ENCODE results near the gene RNF166.

RNF166 gene

GRCh38 chr16:88691129-88691813 lies 14.9 kb downstream of the RNF166 start:
- no peak for DNase-seq

- no peak for DNase-seq
Measured at GRCh38 chr16:88690341-88691128, 15.7 kb downstream of the RNF166 start.

DNA sequence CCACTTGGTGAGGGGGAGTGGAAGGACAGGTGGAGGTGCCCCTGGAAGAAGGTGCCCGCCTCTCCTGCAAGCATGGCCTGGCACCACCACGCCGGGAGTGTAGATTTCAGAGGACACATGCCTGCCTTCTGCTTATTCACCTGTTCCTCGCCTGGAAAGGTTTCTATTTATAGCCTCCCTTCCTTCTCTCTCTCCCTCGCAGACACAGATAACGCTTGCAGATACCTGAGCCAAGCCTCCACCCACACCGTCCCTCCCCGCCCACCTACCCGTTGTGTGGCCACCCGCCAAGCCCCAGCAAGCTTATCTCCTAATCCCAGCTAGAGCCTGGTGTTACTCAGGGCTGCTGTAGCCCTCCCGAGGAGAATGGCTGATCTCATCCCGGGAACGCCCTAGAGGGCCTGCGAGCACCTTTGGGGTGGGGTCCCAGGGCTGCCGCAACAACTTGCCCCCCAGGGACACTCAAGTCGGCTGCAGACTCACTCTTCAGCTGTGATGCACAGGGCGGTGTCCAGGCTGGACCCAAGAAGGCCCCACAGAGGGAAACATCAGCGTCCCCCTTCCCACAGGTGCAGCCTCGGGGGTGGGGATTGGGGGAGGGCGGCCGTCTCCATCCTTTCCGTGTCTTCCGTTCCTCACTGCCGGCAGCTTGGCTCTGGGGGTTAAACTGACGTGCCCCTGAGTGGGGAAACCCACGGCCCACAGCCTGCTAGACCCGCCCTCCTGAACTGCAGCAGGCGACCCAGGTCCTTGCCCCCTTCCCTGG lies 18.0 kb downstream of the RNF166 start:
- no peak for DNase-seq

DNA sequence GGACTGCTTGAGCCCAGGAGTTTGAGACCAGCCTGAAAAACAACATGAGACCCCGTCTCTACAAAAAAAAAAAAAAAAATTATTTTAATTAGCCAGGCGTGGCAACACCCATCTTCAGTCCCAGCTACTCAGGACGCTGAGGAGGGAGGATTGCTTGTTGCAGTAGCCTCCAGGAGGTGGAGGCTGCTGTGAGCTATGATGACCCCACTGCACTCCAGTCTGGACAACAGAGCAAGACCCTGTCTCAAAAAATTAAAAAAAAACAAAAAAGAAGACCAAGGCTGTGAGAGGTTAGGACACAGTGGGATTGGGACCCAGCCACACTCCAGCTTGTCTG lies 18.6 kb downstream of the RNF166 start:
- DNase-seq, result no peak

DNA sequence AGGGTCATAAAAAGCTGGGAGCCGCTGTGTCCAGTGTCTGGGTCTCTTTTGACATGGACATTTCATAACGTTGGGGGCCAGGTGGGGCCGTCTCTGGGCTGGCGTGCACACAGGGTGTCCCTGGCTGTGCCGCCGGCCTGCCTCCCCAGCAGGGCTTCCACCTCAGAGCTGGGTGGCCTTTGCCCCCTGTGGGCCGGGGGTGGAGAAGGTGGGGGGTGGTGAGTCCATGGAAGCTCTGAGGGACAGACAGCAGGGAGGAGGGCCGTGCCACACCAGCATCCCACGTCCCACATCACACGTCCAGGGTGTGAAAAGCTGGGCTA lies 19.0 kb downstream of the RNF166 start:
- DNase-seq, result no peak

GRCh38 chr16:88686439-88687253 lies 19.6 kb downstream of the RNF166 start, which contains the start of gene SNAI3:
Gene SNAI3 (minus strand): TSS chr16:88686507. CDS start chr16:88686406, 101 bp downstream.
- DNase-seq, result peak; percentile 79

DNA sequence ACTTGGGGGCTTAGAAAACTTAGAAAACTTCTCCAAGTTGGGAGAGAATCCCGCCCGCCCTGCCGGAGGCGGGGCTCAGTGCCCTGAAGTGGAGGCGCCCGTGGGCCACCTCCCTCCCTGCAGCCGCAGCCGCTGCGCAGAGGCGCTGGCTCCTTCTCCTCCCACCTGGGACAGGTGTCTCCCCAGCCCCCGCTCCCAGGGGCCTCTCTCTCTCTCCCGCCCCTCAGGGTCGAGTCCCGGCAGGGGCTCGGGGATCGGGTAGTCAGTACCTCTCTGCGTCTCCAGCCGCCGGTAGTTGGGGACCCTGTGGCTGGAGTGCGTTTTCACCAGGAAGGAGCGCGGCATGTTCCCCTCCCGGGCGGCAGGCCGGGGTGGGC lies 20.2 kb downstream of the RNF166 start:
- peak; percentile 38 for DNase-seq

DNA sequence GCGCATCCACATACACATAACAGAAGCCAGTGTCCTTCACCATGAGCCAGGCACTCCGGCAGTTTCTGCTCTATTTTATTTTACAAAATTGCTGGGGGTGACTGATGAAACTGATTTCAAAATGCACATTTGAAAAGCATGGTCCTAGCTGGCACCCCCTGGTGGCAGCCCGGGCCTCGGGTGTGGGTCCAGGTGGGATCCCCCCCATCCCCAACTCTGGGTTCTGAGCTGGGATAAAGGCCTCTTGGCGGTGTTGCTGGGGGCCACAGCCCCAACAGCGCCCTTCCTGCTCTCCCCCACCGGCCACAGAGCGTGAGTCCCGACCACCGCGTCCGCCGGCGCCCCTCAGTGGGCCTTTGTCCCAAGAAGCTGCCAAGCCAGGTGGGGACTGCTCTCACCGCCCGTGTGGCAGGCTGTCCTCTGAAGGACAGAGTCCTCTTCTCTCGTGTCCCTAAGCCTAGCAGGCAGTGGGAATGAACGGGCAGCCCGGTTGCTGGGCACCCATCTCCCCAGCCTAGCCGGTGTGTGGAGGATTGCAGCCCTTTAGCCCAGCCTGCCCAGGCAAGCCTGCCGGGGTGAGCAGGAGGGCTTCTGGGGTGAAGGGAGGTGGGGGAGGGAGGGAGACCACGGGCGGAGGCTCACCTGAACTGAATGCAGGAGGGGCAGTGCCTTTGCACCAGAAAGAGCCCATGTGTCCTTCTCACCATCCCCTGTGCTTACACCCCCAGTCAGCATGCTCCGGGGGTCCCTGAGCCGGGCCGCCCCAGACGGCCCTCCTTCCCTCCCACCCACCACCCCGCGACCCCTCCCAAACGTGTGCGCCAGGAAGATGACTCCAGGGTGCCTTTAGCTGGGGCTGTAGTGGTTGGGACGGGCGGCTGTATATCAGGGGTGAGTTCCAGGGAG lies 20.8 kb downstream of the RNF166 start:
- DNase-seq, result peak; percentile 67

DNA sequence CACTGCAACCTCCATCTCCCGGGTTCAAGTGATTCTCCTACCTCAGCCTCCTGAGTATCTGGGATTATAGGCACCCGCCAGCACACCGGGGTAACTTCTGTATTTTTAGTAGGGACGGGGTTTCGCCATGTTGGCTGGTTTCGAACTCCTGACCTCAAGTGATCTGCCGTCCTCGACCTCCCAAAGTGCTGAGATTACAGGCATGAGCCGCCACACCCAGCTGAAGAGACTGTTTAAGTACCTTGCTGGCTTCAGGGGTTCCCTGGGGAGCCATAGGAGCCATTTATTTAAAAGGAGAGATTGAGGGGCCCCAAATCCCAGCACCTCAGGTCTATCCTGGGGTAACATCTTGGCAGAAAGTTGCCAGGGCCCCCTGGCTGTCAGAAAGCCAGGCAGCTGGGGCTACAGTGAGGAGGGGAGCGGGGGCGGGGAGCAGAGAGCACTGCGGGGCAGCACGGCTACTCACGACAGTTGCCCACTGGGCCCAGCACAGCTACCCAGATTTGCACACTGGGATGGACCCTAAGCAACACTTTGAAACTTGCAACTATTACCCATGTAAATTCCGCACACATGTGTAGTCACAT lies 21.5 kb downstream of the RNF166 start:
- no peak for DNase-seq

GRCh38 chr16:88681709-88682451 lies 24.3 kb downstream of the RNF166 start:
- DNase-seq, result peak; percentile 50

- DNase-seq, result peak; percentile 57
Measured at GRCh38 chr16:88681084-88681680, 25.0 kb downstream of the RNF166 start.

DNA sequence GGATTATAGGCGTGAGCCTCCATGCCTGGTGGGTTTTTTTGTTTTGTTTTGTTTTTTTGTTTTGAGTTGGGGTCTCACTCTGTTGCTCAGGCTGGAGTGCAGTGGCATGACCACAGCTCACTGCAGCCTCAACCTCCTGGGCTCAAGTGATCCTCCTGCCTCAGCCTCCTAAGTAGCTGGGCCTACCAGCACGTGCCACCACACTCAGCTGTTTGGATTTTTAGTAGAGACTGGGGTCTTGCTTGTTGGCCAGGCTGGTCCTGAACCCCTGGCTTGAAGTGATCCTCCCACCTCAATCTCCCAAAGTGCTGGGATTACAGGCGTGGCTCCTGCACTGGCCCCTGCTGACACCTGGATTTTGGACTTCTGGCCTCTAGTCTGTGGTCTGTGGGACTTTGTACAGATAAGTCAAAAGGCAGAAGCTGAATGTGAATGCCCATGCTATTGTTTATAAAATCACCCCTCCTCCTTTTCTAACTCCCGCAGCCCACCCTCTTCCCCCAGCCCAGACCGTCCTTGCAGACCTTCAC lies 25.6 kb downstream of the RNF166 start:
- no peak for DNase-seq

- no peak for DNase-seq
Measured at GRCh38 chr16:88678224-88678979, 27.8 kb downstream of the RNF166 start.

- DNase-seq, result no peak
Measured at GRCh38 chr16:88677721-88678120, 28.5 kb downstream of the RNF166 start.

DNA sequence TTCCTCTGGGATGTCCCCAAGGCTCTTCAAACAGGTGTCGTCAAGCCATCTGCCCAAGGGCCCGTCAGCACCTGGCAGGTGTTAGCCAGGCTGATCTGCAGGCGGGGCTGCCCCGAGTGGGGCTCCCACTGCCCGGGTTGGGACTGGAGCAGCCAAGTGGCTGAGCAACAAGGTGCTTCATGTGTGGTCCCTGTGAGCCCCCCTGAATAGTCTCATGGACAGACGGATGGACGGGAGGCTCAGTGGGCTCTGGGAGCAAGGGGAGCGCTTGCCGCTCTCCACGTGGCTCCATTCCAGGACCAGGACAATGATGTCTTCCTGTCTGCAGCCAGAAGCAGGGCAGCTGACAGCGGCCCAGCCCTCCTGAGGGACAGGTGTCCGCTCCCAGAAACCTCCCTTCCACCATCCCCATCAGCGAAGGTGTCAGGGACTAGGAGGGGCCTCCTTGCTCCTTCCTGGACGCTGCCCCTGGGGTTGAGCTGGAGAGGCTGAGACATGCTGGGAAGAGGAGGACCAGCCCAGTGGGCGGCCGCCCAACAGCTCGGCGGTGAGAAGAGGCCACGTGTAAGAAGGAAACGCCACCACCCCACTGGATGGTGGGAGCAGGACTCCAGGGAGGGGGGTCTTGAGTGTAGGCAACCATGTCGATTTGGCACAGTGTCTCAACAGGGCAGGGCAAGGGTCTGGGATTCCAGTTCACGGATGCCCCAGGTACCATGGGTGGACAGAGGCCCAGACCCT lies 29.5 kb downstream of the RNF166 start:
- no peak for DNase-seq

DNA sequence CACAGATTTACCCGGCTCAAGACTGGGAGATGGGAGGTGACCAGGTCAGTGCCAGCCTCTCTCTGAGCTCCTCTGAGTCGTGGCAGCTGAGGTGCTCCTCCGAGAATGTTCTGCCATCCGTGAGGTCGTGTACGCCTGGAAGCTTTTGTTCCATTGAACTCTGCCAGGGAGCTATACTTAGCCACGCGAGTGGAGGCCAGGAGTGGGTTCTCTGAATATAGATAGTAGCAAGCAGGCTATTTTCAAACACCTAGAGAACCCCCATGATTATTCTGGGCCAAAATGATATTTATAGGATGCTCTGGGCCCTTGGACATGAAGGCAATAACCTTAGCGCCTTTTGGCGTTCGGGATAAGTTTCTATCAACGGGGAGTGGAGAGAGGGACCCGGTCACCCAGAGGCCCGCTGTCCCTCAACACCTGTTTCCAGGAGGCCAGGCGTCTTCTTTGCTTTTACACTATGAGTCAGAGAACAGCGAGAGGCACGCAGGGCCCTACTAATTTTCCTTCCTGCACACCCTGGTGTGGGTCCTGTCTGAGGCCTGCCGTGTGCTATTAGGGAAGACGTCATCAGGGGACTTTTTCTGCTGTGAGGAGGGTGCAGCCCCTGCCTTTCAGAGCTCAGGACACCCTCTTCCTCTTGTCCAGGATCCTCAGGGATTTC lies 32.4 kb downstream of the RNF166 start:
- no peak for DNase-seq

- no peak for DNase-seq
Measured at GRCh38 chr16:88672776-88673175, 33.4 kb downstream of the RNF166 start.

GRCh38 chr16:88671806-88672205 lies 34.4 kb downstream of the RNF166 start:
- DNase-seq, result no peak

Data from activated CD4-positive, alpha-beta T cell treated with anti-CD3 and anti-CD28 coated beads, Interleukin-2, amount 50 U/mL, for 1 hour (primary cell).